Measurements from ENCODE around the gene SLC46A1.

Gene SLC46A1

DNA sequence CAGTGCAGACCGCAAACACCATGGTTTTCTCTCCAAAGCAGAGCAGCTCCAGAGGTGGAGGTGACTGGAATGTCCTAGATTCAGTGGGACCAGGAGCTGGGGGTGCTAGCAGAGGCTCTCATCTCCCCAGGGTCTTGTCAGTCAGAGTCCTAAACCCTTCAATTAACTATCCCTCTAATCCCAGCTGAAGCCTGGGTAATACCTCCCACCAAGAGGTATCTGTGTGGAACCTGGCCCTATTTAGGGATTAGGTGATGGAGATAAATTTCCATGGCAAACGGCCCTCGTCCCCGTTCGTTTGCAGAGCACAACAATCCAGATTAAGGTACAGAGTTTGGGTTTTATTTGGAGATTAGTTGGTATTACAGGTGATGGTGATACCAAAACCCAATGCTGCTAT lies 42.8 kb downstream of the SLC46A1 start:
- DNase-seq (ENCODE audit: low read depth in 2 of 2, low spot score in 1 of 2) = no peak

DNA sequence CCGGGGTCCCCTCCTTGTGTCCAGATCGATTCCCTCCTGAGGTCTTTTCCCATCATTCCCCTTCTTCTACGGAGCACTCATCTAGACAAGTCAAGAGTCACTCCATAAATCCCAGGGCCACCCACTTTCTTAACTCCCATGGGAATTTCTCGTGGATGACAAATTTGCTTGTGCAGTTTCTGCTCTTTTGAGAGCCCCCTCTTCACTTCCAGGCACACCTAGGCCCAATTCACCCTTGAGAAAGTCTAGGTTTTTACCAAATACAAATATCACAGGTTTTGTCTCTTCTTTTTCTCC lies 48.2 kb downstream of the SLC46A1 start:
- DNase-seq (ENCODE audit: low read depth in 2 of 2, low spot score in 1 of 2) = no peak

DNA sequence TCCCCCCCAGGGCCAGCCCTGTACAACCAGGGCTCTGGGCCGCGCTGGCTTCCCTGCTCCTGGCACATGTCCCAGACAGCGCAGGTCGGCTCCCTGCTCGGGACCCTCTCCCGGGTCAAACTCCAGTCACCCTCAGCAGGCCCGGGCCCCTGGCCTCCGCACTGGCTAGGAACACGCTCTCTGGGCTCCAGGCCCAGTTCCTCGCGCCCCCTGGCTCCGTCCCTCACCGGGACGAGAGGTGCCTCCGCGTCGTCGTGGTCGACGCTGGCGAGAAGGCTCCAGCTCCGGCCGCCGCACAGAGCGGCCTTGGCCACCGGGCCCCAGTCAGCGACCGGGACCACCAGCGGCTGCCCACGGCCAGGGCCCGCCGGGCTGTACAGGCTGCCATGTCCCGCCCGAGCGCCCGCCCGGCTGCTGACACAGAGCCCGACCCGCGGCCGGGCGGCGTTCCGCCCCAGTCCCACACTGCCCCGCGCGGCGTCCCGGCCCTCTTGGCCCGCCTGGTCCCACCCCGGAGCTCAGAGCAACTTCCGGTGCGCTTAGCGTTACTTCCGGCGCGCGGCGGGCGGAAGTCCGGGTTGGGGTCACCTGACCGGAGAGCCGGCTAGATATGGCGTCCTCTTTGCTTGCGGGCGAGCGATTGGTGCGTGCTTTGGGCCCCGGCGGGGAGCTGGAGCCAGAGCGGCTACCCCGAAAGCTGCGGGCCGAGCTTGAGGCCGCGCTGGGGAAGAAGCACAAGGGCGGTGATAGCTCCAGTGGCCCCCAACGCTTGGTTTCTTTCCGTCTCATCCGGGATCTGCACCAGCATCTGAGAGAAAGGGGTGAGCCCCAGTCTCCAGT lies 48.7 kb downstream of the SLC46A1 start, which contains the start of gene POLDIP2:
TSS of gene POLDIP2 (minus strand) at position 467 of the 840 bp plus-strand sequence. CDS start at position 388, 79 bp downstream.
- peak; percentile 85 to 91 for DNase-seq (ENCODE audit: low read depth in 2 of 2, low spot score in 1 of 2)

DNA sequence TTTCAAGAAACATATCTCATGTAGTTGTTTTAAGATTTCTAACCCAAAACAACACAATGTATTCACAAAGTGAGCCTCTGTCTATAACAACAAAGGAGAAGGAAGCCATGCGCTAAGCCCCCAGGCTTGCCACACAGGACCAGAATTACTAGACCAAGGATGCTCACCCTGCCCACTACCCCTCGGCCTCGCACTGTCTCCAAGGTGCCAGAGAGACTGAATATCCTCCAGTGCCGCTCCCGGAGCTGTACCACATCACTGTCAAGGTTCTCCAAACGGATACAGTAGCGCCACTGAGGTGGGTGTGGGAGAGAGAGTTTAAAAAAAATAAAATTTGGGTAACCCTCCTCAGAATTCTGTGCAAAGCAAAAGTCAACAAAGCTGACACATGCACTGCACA lies 55.7 kb downstream of the SLC46A1 start:
- DNase-seq (ENCODE audit: low read depth in 2 of 2, low spot score in 1 of 2) = no peak

DNA sequence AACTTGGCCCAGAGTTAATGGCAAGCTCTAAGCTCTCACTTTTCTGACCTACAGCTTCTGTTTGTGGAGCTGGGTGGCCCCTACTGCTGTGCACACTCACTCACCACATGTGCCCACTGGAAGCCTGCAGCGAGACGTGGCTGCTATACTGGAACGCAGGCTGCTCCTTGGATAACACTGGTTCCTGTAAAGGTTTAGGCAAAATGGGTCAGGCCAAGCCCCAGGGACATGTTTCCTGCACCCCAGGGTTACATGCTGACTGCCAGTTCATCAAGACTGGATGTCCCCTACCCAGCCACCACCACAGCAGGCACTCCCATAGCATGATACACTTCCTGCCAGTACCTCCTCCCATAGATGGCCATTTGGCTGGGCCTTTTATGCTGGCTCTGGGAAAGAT lies 57.0 kb downstream of the SLC46A1 start:
- DNase-seq (ENCODE audit: low read depth in 2 of 2, low spot score in 1 of 2) = no peak

DNA sequence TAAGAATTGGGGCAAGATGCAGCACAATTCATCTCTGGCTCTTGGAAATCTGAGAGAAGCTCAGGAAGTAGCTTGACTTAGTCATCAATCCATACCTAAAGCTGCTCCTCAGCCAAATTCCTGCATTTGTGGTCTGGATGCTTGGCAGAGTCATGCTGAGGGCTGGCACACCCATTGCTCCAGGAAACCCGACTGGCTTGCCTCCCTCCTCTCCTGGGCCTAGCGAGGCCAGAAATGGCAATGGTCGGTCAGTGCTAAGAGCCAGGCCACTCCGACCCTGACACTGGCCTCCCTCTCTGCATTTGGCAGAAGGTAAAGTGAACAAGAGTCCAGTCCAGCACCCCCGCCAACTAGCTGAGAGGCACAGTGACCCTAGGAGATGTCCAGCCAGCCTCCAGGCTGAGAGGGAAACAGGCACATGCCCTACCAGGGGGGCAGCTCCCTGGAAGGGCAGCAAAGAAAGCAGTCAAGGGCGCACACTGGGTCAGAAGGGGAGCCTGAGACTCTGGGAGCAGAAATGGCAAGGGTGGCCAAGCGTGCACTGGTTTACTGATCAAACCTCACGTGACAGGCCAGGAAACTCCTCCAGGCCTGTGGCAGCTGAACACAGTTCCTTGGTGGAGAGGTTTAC lies 58.6 kb downstream of the SLC46A1 start:
- no peak for DNase-seq (ENCODE audit: low read depth in 2 of 2, low spot score in 1 of 2)

DNA sequence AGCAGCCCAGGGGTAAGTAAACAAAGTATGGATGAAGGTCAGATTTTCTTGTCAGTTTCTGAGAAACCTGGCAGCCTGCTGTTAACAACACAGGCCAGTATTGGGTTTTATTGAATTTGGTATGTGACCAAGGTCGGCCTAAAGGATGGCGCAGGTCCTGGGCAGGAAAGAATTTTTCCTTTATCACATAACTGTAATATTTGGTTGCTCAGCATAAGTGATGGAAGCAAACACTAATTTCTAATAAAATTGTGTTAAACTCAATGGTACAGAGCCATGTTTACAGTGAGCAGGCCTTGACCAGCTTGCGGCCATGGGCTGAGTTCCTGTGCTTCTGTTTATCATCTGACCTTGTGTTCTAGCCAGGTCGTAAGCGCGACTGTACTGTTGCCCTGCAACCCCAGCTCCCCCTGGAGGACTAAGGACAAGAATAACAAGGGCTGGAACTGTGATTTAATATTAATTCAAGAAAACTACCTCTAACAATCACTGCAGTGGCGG lies 59.2 kb downstream of the SLC46A1 start:
- no peak for DNase-seq (ENCODE audit: low read depth in 2 of 2, low spot score in 1 of 2)

DNA sequence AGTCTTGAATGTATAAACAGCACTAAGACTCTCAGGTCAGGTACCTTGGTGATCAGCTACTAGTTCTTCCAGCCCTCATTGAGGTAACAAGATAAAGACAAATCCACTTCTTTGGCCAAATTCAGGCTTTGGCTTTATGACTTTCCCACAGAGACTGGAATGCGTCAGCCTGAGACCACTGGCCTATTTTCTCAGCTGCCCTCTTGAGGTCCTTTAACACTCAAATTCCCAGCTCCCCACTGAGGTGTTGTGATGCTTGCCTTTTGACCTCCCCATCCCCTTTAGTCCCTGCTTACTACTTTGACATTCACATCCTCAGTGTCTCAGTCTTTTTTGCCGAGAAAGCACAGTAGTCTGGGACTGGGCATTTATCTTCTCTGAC lies 59.8 kb downstream of the SLC46A1 start:
- DNase-seq (ENCODE audit: low read depth in 2 of 2, low spot score in 1 of 2) = no peak

DNA sequence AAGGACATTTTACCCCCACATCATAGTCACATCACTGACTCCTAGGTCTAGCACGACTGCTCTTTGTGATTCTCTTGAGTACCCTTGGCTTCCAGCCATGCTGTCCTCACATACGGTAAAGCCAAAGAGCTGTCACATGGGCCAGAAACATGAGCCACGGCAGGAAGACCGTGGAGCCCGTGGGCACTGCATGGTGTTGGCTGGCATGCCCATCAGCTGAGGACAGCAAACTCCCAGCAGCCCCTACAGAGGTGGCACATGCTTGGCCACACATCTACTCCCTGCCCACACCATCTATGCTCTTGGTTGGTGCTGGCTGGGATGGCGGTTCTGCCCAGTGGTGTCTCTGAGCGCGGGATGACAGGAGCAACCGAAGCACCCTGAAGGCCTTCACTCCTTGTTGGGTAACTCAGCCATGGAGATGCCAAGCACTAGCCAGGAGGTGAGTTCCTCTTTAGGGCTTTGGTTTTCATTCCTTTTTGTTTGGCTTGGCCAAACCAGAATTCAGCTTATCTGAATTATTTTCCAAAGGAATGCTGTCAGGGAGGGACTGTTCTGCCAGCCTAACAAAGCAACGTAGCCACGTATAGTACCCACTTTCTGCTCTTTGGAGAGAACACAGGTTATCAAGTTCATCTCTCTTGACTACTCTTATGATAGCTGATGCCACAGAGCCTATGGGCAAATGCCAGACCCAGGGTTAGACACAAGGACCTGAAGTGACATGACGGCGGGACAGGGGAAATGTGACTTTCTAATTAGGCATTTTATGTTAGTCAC lies 60.4 kb downstream of the SLC46A1 start:
- DNase-seq (ENCODE audit: low read depth in 2 of 2, low spot score in 1 of 2) = no peak
